ENCODE results near the gene SPCS3.
"Not testable (repeated sequence)": the region's sequence is repeated elsewhere in the genome, so short reads cannot be mapped to it uniquely, and the experiment has no call there.

SPCS3 gene

GRCh38 chr4:176343286-176343685 is 23.5 kb downstream of the SPCS3 start:
- H3K36me3 ChIP-seq (ENCODE audit: low read depth): no peaks in the 10 kb centered on the region
- no peak for TF ChIP-seq CTCF (IDR thresholded peaks at IDR 0.05; ENCODE audit: poor library complexity, severe bottlenecking)
- DNase-seq (ENCODE audit: low spot score) (no peak), ATAC-seq (ENCODE audit: low read depth) (no peak)
- no peak overlapping the region for H3K27ac ChIP-seq (ENCODE audit: poor library complexity, severe bottlenecking)
- H3K9me3 ChIP-seq (ENCODE audit: severe bottlenecking): peaks cover 9% of the 10 kb centered on the region
- H3K27me3 ChIP-seq (ENCODE audit: insufficient read depth, poor library complexity, severe bottlenecking): no peaks in the 10 kb centered on the region
- no peak overlapping the region for H3K4me3 ChIP-seq (ENCODE audit: severe bottlenecking)
- H3K4me1 ChIP-seq (ENCODE audit: insufficient read depth, poor library complexity, severe bottlenecking): no peaks in the 10 kb centered on the region

GRCh38 chr4:176345346-176345745 is 25.6 kb downstream of the SPCS3 start:
- not testable (repeated sequence) for H3K9me3 ChIP-seq (ENCODE audit: severe bottlenecking); H3K36me3 ChIP-seq (ENCODE audit: low read depth); H3K4me1 ChIP-seq (ENCODE audit: insufficient read depth, poor library complexity, severe bottlenecking); H3K4me3 ChIP-seq (ENCODE audit: severe bottlenecking); ATAC-seq (ENCODE audit: low read depth); H3K27ac ChIP-seq (ENCODE audit: poor library complexity, severe bottlenecking); H3K27me3 ChIP-seq (ENCODE audit: insufficient read depth, poor library complexity, severe bottlenecking); DNase-seq (ENCODE audit: low spot score)

- H3K9me3 ChIP-seq (ENCODE audit: severe bottlenecking); H3K4me1 ChIP-seq (ENCODE audit: insufficient read depth, poor library complexity, severe bottlenecking); H3K4me3 ChIP-seq (ENCODE audit: severe bottlenecking); H3K27ac ChIP-seq (ENCODE audit: poor library complexity, severe bottlenecking); H3K27me3 ChIP-seq (ENCODE audit: insufficient read depth, poor library complexity, severe bottlenecking); DNase-seq (ENCODE audit: low spot score); H3K36me3 ChIP-seq (ENCODE audit: low read depth); ATAC-seq (ENCODE audit: low read depth): not testable (repeated sequence)
Observed at GRCh38 chr4:176346836-176347235, 27.1 kb downstream of the SPCS3 start.

DNA sequence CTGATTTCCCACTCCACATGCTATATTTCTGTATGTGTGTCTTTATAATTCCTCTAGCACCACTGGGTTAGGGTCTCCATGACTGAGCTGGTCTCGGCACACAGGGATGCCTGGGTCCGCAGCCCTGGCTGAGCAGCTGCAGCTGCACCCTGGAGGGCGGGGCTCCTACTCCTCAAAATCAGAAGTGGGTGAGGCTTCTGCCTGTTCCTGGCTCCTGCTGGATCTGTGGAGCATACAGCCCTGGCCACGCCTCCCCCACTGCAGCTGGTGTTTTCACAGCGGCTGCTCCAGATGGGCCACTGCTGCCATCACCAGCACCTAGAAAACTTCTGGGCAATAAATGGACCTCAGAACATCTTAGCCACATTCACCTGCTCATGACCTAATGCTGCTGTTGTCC is 30.9 kb downstream of the SPCS3 start:
- Histone ChIP-seq H3K27ac (ENCODE audit: poor library complexity, severe bottlenecking) (no peak overlapping the region), H3K4me1 (ENCODE audit: insufficient read depth, poor library complexity, severe bottlenecking) (no peaks in the 10 kb centered on the region), H3K27me3 (ENCODE audit: insufficient read depth, poor library complexity, severe bottlenecking) (no peaks in the 10 kb centered on the region), H3K36me3 (ENCODE audit: low read depth) (no peaks in the 10 kb centered on the region), H3K4me3 (ENCODE audit: severe bottlenecking) (no peak overlapping the region), H3K9me3 (ENCODE audit: severe bottlenecking) (peaks cover 7% of the 10 kb centered on the region)
- ATAC-seq (ENCODE audit: low read depth) (no peak), DNase-seq (ENCODE audit: low spot score) (no peak)
- TF ChIP-seq CTCF (IDR thresholded peaks at IDR 0.05; ENCODE audit: poor library complexity, severe bottlenecking): no peak

- Histone ChIP-seq H3K9me3 (ENCODE audit: severe bottlenecking) (peaks cover 7% of the 10 kb centered on the region), H3K4me3 (ENCODE audit: severe bottlenecking) (no peak overlapping the region), H3K27ac (ENCODE audit: poor library complexity, severe bottlenecking) (no peak overlapping the region), H3K36me3 (ENCODE audit: low read depth) (no peaks in the 10 kb centered on the region), H3K27me3 (ENCODE audit: insufficient read depth, poor library complexity, severe bottlenecking) (no peaks in the 10 kb centered on the region), H3K4me1 (ENCODE audit: insufficient read depth, poor library complexity, severe bottlenecking) (no peaks in the 10 kb centered on the region)
- ATAC-seq (ENCODE audit: low read depth) (no peak), DNase-seq (ENCODE audit: low spot score) (no peak)
- no peak for TF ChIP-seq CTCF (IDR thresholded peaks at IDR 0.05; ENCODE audit: poor library complexity, severe bottlenecking)
Observed at GRCh38 chr4:176354884-176355283, 35.1 kb downstream of the SPCS3 start.

- H3K27me3 ChIP-seq (ENCODE audit: insufficient read depth, poor library complexity, severe bottlenecking): no peaks in the 10 kb centered on the region
- no peak for ATAC-seq (ENCODE audit: low read depth)
- H3K27ac ChIP-seq (ENCODE audit: poor library complexity, severe bottlenecking): no peak overlapping the region
Observed at GRCh38 chr4:176357359-176358082, 37.8 kb downstream of the SPCS3 start.

More at GRCh38 chr4:176357359-176358082, 37.8 kb downstream of the SPCS3 start:
- Histone ChIP-seq H3K9me3 (ENCODE audit: severe bottlenecking) (peaks cover 7% of the 10 kb centered on the region), H3K4me1 (ENCODE audit: insufficient read depth, poor library complexity, severe bottlenecking) (no peaks in the 10 kb centered on the region), H3K4me3 (ENCODE audit: severe bottlenecking) (no peak overlapping the region), H3K36me3 (ENCODE audit: low read depth) (no peaks in the 10 kb centered on the region)
- no peak for DNase-seq (ENCODE audit: low spot score)
- no peak for TF ChIP-seq CTCF (IDR thresholded peaks at IDR 0.05; ENCODE audit: poor library complexity, severe bottlenecking)
